ENCODE data around the gene PTPRG. TPM values are rescaled to one million over a fixed set of nuclear protein-coding genes. Genes with fewer than 3 reads are reported as not detected.

PTPRG gene
- total and polyA plus RNA-seq, 12 donors: 6.3 to 119 (median 72.2) TPM

DNA sequence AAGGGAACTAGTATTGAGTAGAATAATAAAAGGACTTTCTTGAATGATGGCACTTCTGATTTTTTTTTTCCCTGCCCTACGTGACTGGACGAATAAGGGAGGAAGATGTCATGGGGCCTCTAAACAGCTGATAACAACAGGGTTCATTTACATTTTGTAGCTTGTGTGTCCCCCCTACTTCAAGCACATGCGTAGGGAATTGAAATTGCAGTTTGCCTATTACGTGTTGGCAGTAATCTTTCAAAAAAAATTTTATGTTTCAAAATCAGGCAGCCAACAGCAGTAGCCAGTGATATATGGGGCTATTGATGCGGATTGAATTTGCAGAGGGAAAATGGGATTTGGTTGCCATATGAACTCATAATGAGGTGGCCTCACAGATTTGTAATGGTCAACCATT lies 58.7 kb downstream of the PTPRG start:
- H3K36me3 ChIP-seq (replicated peaks in 1 of 2): no peaks in the 10 kb centered on the region
- H3K27ac ChIP-seq: no peak overlapping the region
- DNase-seq: no peak
- H3K4me3 ChIP-seq: no peak overlapping the region
- WGBS, 4 donors: 73 to 94% (median 83%) methylated on average over 5 of the region's 5 CpGs
- H3K4me1 ChIP-seq (replicated peaks in 1 of 2): peaks cover 0 to 9% of the 10 kb centered on the region in 2 donors
- TF ChIP-seq, protein P1, sequence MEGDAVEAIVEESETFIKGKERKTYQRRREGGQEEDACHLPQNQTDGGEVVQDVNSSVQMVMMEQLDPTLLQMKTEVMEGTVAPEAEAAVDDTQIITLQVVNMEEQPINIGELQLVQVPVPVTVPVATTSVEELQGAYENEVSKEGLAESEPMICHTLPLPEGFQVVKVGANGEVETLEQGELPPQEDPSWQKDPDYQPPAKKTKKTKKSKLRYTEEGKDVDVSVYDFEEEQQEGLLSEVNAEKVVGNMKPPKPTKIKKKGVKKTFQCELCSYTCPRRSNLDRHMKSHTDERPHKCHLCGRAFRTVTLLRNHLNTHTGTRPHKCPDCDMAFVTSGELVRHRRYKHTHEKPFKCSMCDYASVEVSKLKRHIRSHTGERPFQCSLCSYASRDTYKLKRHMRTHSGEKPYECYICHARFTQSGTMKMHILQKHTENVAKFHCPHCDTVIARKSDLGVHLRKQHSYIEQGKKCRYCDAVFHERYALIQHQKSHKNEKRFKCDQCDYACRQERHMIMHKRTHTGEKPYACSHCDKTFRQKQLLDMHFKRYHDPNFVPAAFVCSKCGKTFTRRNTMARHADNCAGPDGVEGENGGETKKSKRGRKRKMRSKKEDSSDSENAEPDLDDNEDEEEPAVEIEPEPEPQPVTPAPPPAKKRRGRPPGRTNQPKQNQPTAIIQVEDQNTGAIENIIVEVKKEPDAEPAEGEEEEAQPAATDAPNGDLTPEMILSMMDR (IDR thresholded peaks at IDR 0.05): no peak
- TF ChIP-seq POLR2A (IDR thresholded peaks at IDR 0.05): no peak
- intact Hi-C loops (cut with DNase I): no loop called here
- no peaks in the 10 kb centered on the region for H3K9me3 ChIP-seq (replicated peaks in 1 of 3)
- no peaks in the 10 kb centered on the region for H3K27me3 ChIP-seq

DNA sequence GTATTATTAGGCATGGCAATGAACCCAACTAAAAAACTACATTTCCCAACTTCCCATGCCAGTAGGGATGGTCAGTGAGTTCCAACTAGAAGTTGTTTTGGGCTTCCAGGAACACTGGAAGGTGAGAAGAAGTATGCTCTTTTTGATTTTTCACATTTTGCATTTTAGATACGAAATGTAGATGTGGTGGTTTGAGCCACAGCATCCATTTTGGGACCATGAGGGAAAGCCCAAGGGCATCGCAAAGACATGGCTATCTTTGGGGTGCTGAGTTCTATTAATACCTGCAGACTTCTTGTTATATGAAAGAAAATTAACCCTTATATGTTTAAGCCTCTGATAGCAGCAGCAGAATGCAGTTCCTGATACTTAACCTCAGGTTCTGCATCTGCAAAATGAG lies 62.9 kb downstream of the PTPRG start:
- H3K27ac ChIP-seq: no peak overlapping the region
- H3K9me3 ChIP-seq (replicated peaks in 1 of 3): no peaks in the 10 kb centered on the region
- no peak overlapping the region for H3K4me3 ChIP-seq
- no peaks in the 10 kb centered on the region for H3K36me3 ChIP-seq (replicated peaks in 1 of 2)
- intact Hi-C loops (cut with DNase I): no loop called here
- WGBS, 4 donors: 95 to 98% (median 97%) methylated on average over 2 of the region's 2 CpGs
- H3K4me1 ChIP-seq (replicated peaks in 1 of 2): peaks cover 6 to 16% of the 10 kb centered on the region in 2 donors
- DNase-seq: no peak
- H3K27me3 ChIP-seq: no peaks in the 10 kb centered on the region
- no peak for TF ChIP-seq POLR2A (IDR thresholded peaks at IDR 0.05)
- TF ChIP-seq, protein P1 (IDR thresholded peaks at IDR 0.05): no peak

DNA sequence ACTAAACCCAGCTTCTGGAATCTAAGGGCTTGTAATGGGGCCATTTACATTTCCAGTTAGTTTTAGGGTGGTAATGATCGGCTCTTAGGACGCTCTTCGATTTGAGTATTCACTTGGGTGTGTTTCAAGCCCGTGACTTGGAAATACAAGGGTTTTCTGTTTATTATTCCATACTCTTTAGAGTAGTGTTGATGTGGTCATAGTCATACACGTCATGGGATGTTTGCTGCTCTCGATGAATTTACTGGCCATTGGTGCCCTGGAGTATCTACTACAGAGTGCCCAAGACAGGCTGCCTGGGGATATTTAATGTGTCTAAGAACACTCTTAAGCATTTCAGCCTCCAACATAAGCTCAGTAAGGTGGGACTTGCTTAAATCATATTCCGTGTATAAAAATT lies 64.1 kb downstream of the PTPRG start:
- Histone ChIP-seq H3K4me1 (replicated peaks in 1 of 2) (peaks cover 6 to 16% of the 10 kb centered on the region in 2 donors), H3K4me3 (no peak overlapping the region), H3K9me3 (replicated peaks in 1 of 3) (no peaks in the 10 kb centered on the region), H3K27ac (no peak overlapping the region), H3K36me3 (replicated peaks in 1 of 2) (no peaks in the 10 kb centered on the region), H3K27me3 (no peaks in the 10 kb centered on the region)
- no peak for TF ChIP-seq POLR2A (IDR thresholded peaks at IDR 0.05)
- TF ChIP-seq, protein P1 (IDR thresholded peaks at IDR 0.05): no peak
- intact Hi-C loops (cut with DNase I): no loop called here
- WGBS, 4 donors: 94 to 98% (median 96%) methylated on average over 7 of the region's 7 CpGs
- no peak for DNase-seq

DNA sequence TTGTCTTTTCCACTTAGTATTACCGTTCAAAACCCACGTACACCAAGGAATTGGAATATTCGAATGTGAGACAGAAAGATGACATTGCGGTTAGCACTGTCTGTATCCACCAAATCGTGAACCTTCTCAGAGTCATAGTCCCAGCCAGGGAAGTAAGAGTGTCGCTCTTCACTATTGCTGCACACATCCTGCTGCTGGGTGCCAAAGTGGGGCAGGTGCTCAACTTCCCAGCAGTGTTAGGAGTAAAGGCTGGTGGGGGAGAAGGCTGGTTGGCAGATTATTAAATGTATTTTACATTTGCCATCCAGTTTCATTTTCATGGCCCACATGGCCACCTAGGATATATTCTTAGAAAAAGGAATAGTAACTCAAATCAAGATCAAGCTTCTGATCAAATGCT lies 65.1 kb downstream of the PTPRG start:
- intact Hi-C loops (cut with DNase I): no loop called here
- H3K27ac ChIP-seq: no peak overlapping the region
- peaks cover 6 to 16% of the 10 kb centered on the region in 2 donors for H3K4me1 ChIP-seq (replicated peaks in 1 of 2)
- no peaks in the 10 kb centered on the region for H3K36me3 ChIP-seq (replicated peaks in 1 of 2)
- H3K9me3 ChIP-seq (replicated peaks in 1 of 3): no peaks in the 10 kb centered on the region
- 91 to 98% (median 97%) methylated on average over 6 of the region's 6 CpGs for WGBS, 4 donors
- no peak for TF ChIP-seq POLR2A (IDR thresholded peaks at IDR 0.05)
- TF ChIP-seq, protein P1 (IDR thresholded peaks at IDR 0.05): no peak
- no peak overlapping the region for H3K4me3 ChIP-seq
- no peak for DNase-seq
- no peaks in the 10 kb centered on the region for H3K27me3 ChIP-seq

Data from adrenal gland (tissue), 12 donors.